HCT116 (cell line): ENCODE results near the gene GALNT17. TPM values are rescaled to one million over a fixed set of nuclear protein-coding genes. Genes with fewer than 3 reads are reported as not detected.

Experiments used
- ATAC-seq: fragments of 200-7000 bp; cut with Tn5 transposase; 2 replicates; pipeline ENCODE4 v1.9.1; 2020; ENCODE audit warnings: mild to moderate bottlenecking, moderate library complexity
- BruUV-seq: library from RNA; stranded (reverse); fragments of 400-500 nt; replicated peaks from 2 replicates; lab custom pipeline; 2021; lab: Mats Ljungman, UMichigan
- CTCF ChIA-PET: fragments of 300-600 bp; sonication (Branson Sonifier 250); formaldehyde crosslinking; loops from one replicate; lab custom pipeline; 2021; ENCODE audit warnings: antibody characterized with exemption; lab: Charles Lee
- POLR2A ChIA-PET: fragments of 300-600, 350-600 bp; sonication (Branson Sonifier 250); formaldehyde crosslinking; loops from one replicate; lab custom pipeline; 2021; ENCODE audit warnings: antibody characterized with exemption; lab: Charles Lee
- RAD21 ChIA-PET, 2 experiments: fragments of 300-600 bp; sonication (Branson Sonifier 250); formaldehyde crosslinking; loops; one replicate each; lab custom pipeline; 2023; ENCODE audit warnings: low total read pairs in 2 of 2; ENCODE audit not compliant: uncharacterized antibody in 2 of 2, unreplicated experiment in 2 of 2, low non-redundant PET in 1 of 2; lab: Charles Lee
- DNase-seq: peaks from one replicate; pipeline ENCODE4 v3.0.0-alpha.2; 2010; ENCODE audit warnings: low read depth, low spot score
- H2AFZ ChIP-seq: fragments of 200-600 bp; shearing (Covaris generic), sonication (generic); 2 replicates; pipeline ENCODE4 v1.6.1; 2017; ENCODE audit warnings: low read depth, mixed run types, mixed read lengths, antibody characterized with exemption, low read length; ENCODE audit not compliant: poor library complexity, severe bottlenecking
- H3K27ac ChIP-seq: 2 replicates; pipeline ENCODE4 v1.5.1; 2012; ENCODE audit warnings: low read depth, low read length
- H3K27me3 ChIP-seq: fragments of 200-600 bp; sonication (generic); 2 replicates; pipeline ENCODE4 v1.6.1; 2016; ENCODE audit warnings: mixed run types, low read length, mixed read lengths; ENCODE audit not compliant: insufficient read depth
- H3K36me3 ChIP-seq, 2 experiments: fragments of 200-500 bp in 1 of 2; fragments of 200-600 bp in 1 of 2; sonication (Bioruptor generic) in 1 of 2; sonication (generic) in 1 of 2; 2 replicates each; pipeline versions ENCODE4 v1.5.1 to v1.6.1; 2014 to 2016; ENCODE audit warnings: low read length in 2 of 2, inconsistent platforms in 1 of 2, mixed read lengths in 1 of 2, mixed run types in 1 of 2; ENCODE audit not compliant: insufficient read depth in 2 of 2, control insufficient read depth in 1 of 2
- H3K4me1 ChIP-seq, 2 experiments: fragments of 200-600 bp in 1 of 2; sonication (generic) in 1 of 2; 2 replicates each; pipeline versions ENCODE4 v1.5.1 to v1.6.1; 2012 to 2017; ENCODE audit warnings: low read length in 2 of 2, inconsistent platforms in 1 of 2, mild to moderate bottlenecking in 1 of 2, mixed read lengths in 1 of 2, mixed run types in 1 of 2, moderate library complexity in 1 of 2; ENCODE audit not compliant: insufficient read depth in 2 of 2, control insufficient read depth in 1 of 2
- H3K4me2 ChIP-seq: fragments of 200-600 bp; sonication (generic); 2 replicates; pipeline ENCODE4 v1.6.1; 2017; ENCODE audit warnings: mixed run types, low read length, mixed read lengths
- H3K4me3 ChIP-seq, 2 experiments: fragments of 200-600 bp in 1 of 2; sonication (generic) in 1 of 2; replicated peaks in 1 of 2; 2 replicates each; pipeline ENCODE4 v1.5.1; 2011 to 2016; ENCODE audit warnings: low read length in 2 of 2, control low read depth in 1 of 2, low read depth in 1 of 2, mild to moderate bottlenecking in 1 of 2, mixed read lengths in 1 of 2, mixed run types in 1 of 2
- H3K79me2 ChIP-seq: fragments of 200-600 bp; sonication (generic); 2 replicates; pipeline ENCODE4 v1.6.1; 2017; ENCODE audit warnings: mild to moderate bottlenecking, mixed run types, low read length, moderate library complexity, mixed read lengths; ENCODE audit not compliant: insufficient read depth
- H3K9ac ChIP-seq: fragments of 200-600 bp; sonication (generic); 2 replicates; pipeline ENCODE4 v1.6.1; 2016; ENCODE audit warnings: low read length, mixed read lengths
- H3K9me2 ChIP-seq: fragments of 200-600 bp; sonication (generic), shearing (Covaris generic); 2 replicates; pipeline ENCODE4 v1.6.1; 2017; ENCODE audit warnings: mixed run types, mild to moderate bottlenecking, moderate library complexity; ENCODE audit not compliant: insufficient read depth
- H3K9me3 ChIP-seq, 2 experiments: fragments of 200-500 bp in 1 of 2; fragments of 200-600 bp in 1 of 2; sonication (Bioruptor generic) in 1 of 2; sonication (generic) in 1 of 2; 2 replicates each; pipeline ENCODE4 v1.6.1; 2014 to 2017; ENCODE audit warnings: low read length in 2 of 2, mixed read lengths in 2 of 2, inconsistent platforms in 1 of 2, low read depth in 1 of 2, mild to moderate bottlenecking in 1 of 2, mixed run types in 1 of 2, moderate library complexity in 1 of 2; ENCODE audit not compliant: control insufficient read depth in 1 of 2, insufficient read depth in 1 of 2
- H4K20me1 ChIP-seq: fragments of 200-600 bp; sonication (generic), shearing (Covaris generic); 2 replicates; pipeline ENCODE4 v1.6.1; 2017; ENCODE audit warnings: mixed run types, mild to moderate bottlenecking, moderate library complexity; ENCODE audit not compliant: insufficient read depth
- CBX3 ChIP-seq: IDR thresholded peaks from 2 replicates; pipeline ENCODE4 v1.6.1; 2012; ENCODE audit warnings: low read depth
- CTCF ChIP-seq, 3 experiments: fragments of 200-600 bp in 1 of 3; sonication (generic) in 1 of 3; IDR thresholded peaks in 2 of 3; conservative IDR thresholded peaks in 1 of 3; 2 replicates each; pipeline ENCODE4 v1.5.1; 2012 to 2017; ENCODE audit warnings: low read depth in 2 of 3, low read length in 2 of 3, antibody characterized with exemption in 1 of 3, borderline replicate concordance in 1 of 3, control low read depth in 1 of 3, mild to moderate bottlenecking in 1 of 3, mixed read lengths in 1 of 3, mixed run types in 1 of 3, moderate library complexity in 1 of 3; ENCODE audit not compliant: insufficient read depth in 1 of 3
- EGR1 ChIP-seq: IDR thresholded peaks from 2 replicates; pipeline ENCODE4 v1.6.1; 2012; ENCODE audit warnings: low read depth
- EZH2phosphoT487 ChIP-seq: fragments of 200-600 bp; IDR thresholded peaks from 2 replicates; pipeline ENCODE4 v1.6.1; 2018; ENCODE audit warnings: antibody characterized with exemption, borderline replicate concordance
- POLR2A ChIP-seq: IDR thresholded peaks from 2 replicates; pipeline ENCODE4 v1.7.0; 2011; ENCODE audit warnings: borderline replicate concordance; ENCODE audit not compliant: insufficient read depth, insufficient read length; ENCODE audit errors: extremely low read depth
- POLR2AphosphoS5 ChIP-seq: IDR thresholded peaks from 2 replicates; pipeline ENCODE4 v1.6.1; 2011; ENCODE audit warnings: mild to moderate bottlenecking, low read depth, low read length, moderate library complexity
- REST ChIP-seq: IDR thresholded peaks from 2 replicates; pipeline ENCODE4 v1.6.1; 2012; ENCODE audit warnings: low read depth
- SIN3A ChIP-seq: IDR thresholded peaks from 2 replicates; pipeline ENCODE4 v1.6.1; 2012; ENCODE audit warnings: low read depth
- SP1 ChIP-seq: IDR thresholded peaks from 2 replicates; pipeline ENCODE4 v1.6.1; 2012; ENCODE audit warnings: low read depth
- SRF ChIP-seq: IDR thresholded peaks from 2 replicates; pipeline ENCODE4 v1.6.1; 2012; ENCODE audit warnings: low read depth
- TCF7L2 ChIP-seq: IDR thresholded peaks from 2 replicates; pipeline ENCODE4 v1.7.0; 2011; ENCODE audit warnings: borderline replicate concordance, inconsistent platforms; ENCODE audit not compliant: insufficient read depth, insufficient read length; ENCODE audit errors: extremely low read depth
- YY1 ChIP-seq: IDR thresholded peaks from 2 replicates; pipeline ENCODE4 v1.6.1; 2011; ENCODE audit warnings: low read length, low read depth, moderate library complexity, mild to moderate bottlenecking; ENCODE audit not compliant: insufficient replicate concordance; ENCODE audit errors: extremely low read depth
- ZBTB33 ChIP-seq: IDR thresholded peaks from 2 replicates; pipeline ENCODE4 v1.6.1; 2011; ENCODE audit warnings: mild to moderate bottlenecking, low read length, moderate library complexity; ENCODE audit not compliant: insufficient replicate concordance; ENCODE audit errors: extremely low read depth
- intact Hi-C: fragments of 100-400 bp; cut with micrococcal nuclease; formaldehyde crosslinking; loops from 2 replicates; pipeline ENCODE4 v1.10.0; 2022
- total RNA-seq: library from RNA; stranded (reverse); gene quantifications from one replicate; pipeline ENCODE4 v1.2.1, GENCODE V29; 2021; ENCODE audit not compliant: unreplicated experiment

GALNT17 gene
- total RNA-seq, 1 experiment from 2014 or later, result not detected

- H3K27ac ChIP-seq, result no peak overlapping the region
- no peak overlapping the region for H3K9ac ChIP-seq
- H3K9me3 ChIP-seq, result peaks cover 6 to 15% of the 10 kb centered on the region in 2 experiments; a peak in 2 of 4 replicates
- DNase-seq (no peak), ATAC-seq (no peak)
- no peaks in the 10 kb centered on the region for H3K4me1 ChIP-seq
- no peaks in the 10 kb centered on the region for H3K79me2 ChIP-seq
- RAD21 ChIA-PET, result no interaction called here
- intact Hi-C loops, result no loop called here
- POLR2A ChIA-PET, result no interaction called here
- no peak overlapping the region for H2AFZ ChIP-seq
- H3K4me3 ChIP-seq, result no peak overlapping the region
- H3K9me2 ChIP-seq, result no peaks in the 10 kb centered on the region
- no TSS peak for BruUV-seq
- no peaks in the 10 kb centered on the region for H3K36me3 ChIP-seq
- CTCF ChIA-PET, result no interaction called here
- TF ChIP-seq SP1, result no peak
- TF ChIP-seq, all 23 proteins: peak for 0
- no peak overlapping the region for H3K4me2 ChIP-seq
- no peaks in the 10 kb centered on the region for H4K20me1 ChIP-seq
- H3K27me3 ChIP-seq, result no peaks in the 10 kb centered on the region
Observed at GRCh38 chr7:71645836-71646235, 513.9 kb downstream of the GALNT17 start.

DNA sequence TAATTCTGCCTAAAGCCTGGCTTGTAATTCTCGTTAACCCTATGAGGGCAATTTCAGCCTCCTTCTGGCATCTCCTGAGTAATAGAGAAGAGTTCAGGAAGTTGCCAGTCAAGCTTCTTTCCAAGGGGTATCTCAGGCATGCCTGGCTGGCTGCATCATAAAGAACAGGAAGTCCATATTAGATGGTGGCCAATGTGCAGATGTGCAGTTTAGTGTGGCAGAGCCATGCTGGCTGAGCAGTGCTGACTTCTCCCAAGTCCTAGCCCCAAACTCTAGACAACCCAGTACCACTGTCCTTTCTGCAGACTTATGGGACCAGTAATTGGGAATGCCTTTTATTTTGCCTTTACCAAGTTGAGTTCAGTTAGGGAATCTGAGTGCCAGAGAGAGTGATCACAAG lies 517.9 kb downstream of the GALNT17 start:
- ATAC-seq, result no peak
- RAD21 ChIA-PET, result no interaction called here
- TF ChIP-seq POLR2AphosphoS5 (no peak), YY1 (no peak), TCF7L2 (no peak), EZH2phosphoT487 (no peak), EGR1 (no peak), REST (no peak), ZBTB33 (no peak), CBX3 (no peak), SIN3A (no peak), POLR2A (no peak), CTCF (IDR thresholded peaks at IDR 0.05 in 2 of 3, conservative IDR thresholded peaks at IDR 0.05 in 1 of 3; ENCODE audit: borderline replicate concordance in 1 of 3, insufficient read depth in 1 of 3, low read depth in 2 of 3, low read length in 2 of 3) (no peak), SRF (no peak)

More for the DNA sequence above, 517.9 kb downstream of the GALNT17 start:
- BruUV-seq, result no TSS peak
- H3K9me3 ChIP-seq, result peaks cover 0 to 13% of the 10 kb centered on the region in 2 experiments; a peak in 2 of 4 replicates
- H3K9me2 ChIP-seq, result no peaks in the 10 kb centered on the region
- H3K79me2 ChIP-seq, result no peaks in the 10 kb centered on the region
- no peak overlapping the region for H3K4me3 ChIP-seq
- ChIA-PET CTCF (no interaction called here), POLR2A (no interaction called here)
- H3K4me2 ChIP-seq, result no peak overlapping the region
- intact Hi-C loops, result no loop called here
- H4K20me1 ChIP-seq, result no peaks in the 10 kb centered on the region
- H3K27me3 ChIP-seq, result no peaks in the 10 kb centered on the region
- H3K27ac ChIP-seq, result no peak overlapping the region
- H2AFZ ChIP-seq, result no peak overlapping the region
- H3K4me1 ChIP-seq, result no peaks in the 10 kb centered on the region
- no peak for DNase-seq
- H3K36me3 ChIP-seq, result no peaks in the 10 kb centered on the region
- no peak overlapping the region for H3K9ac ChIP-seq
